B cell (primary cell): Measurements from ENCODE around the gene MLLT10. TPM values are rescaled to one million over a fixed set of nuclear protein-coding genes. Genes with fewer than 3 reads are reported as not detected.
"Not testable (repeated sequence)": the region's sequence is repeated elsewhere in the genome, so short reads cannot be mapped to it uniquely, and the experiment has no call there.

Experiments
- ATAC-seq: fragments of 200-7000 bp; cut with Tn5 transposase; one replicate; pipeline ENCODE4 v1.10.0; 2021; ENCODE audit warnings: low read depth, mild to moderate bottlenecking, moderate number of reproducible peaks, moderate library complexity
- CTCF ChIA-PET: fragments of 350-600 bp; sonication (Branson Sonifier 250); formaldehyde crosslinking; loops from one replicate; lab custom pipeline; 2021; ENCODE audit warnings: antibody characterized with exemption, inconsistent platforms; lab: Charles Lee
- POLR2A ChIA-PET: fragments of 350-600 bp; sonication (Branson Sonifier 250); formaldehyde crosslinking; loops from one replicate; lab custom pipeline; 2021; ENCODE audit warnings: antibody characterized with exemption; lab: Charles Lee
- DNase-seq: peaks from one replicate; pipeline ENCODE4 v3.0.0; 2013
- H2AFZ ChIP-seq: 2 replicates; pipeline ENCODE4 v1.6.1; 2012; ENCODE audit warnings: mild to moderate bottlenecking, low read depth, low read length; ENCODE audit not compliant: insufficient read depth, poor library complexity, severe bottlenecking
- H3K27ac ChIP-seq, 2 donors: 1 replicate in 1 of 2; 2 replicates in 1 of 2; pipeline ENCODE4 v1.5.1; 2012 to 2013; ENCODE audit warnings: low read length in 2 of 2, mild to moderate bottlenecking in 2 of 2, moderate library complexity in 1 of 2
- H3K27me3 ChIP-seq, 4 experiments: fragments of 200-600 bp in 1 of 4; sonication (generic) in 1 of 4; replicated peaks in 1 of 4; 1 replicate in 2 of 4; 2 replicates in 2 of 4; pipeline versions ENCODE4 v1.6.1 to v1.7.0; 2013 to 2016; ENCODE audit warnings: low read length in 3 of 4, mild to moderate bottlenecking in 2 of 4, mixed read lengths in 1 of 4, moderate library complexity in 1 of 4; ENCODE audit not compliant: insufficient read depth in 4 of 4, control insufficient read depth in 3 of 4; ENCODE audit errors: control extremely low read depth in 1 of 4
- H3K36me3 ChIP-seq, 2 experiments: replicated peaks in 1 of 2; 1 replicate in 1 of 2; 2 replicates in 1 of 2; pipeline versions ENCODE4 v1.6.1 to v1.7.1; 2013; ENCODE audit warnings: low read length in 1 of 2; ENCODE audit not compliant: insufficient read depth in 2 of 2, control insufficient read depth in 1 of 2; ENCODE audit errors: control extremely low read depth in 1 of 2, extremely low read depth in 1 of 2
- H3K4me1 ChIP-seq, 2 donors: fragments of 200-600 bp in 1 of 2; sonication (generic) in 1 of 2; 1 replicate in 1 of 2; 2 replicates in 1 of 2; pipeline versions ENCODE4 v1.5.1 to v1.6.1; 2013 to 2017; ENCODE audit warnings: low read length in 2 of 2; ENCODE audit not compliant: control insufficient read depth in 2 of 2, insufficient read depth in 2 of 2
- H3K4me2 ChIP-seq: replicated peaks from 2 replicates; pipeline ENCODE3; 2012; ENCODE audit warnings: mild to moderate bottlenecking, low read depth, low read length; ENCODE audit not compliant: poor library complexity, severe bottlenecking
- H3K4me3 ChIP-seq, 5 experiments: fragments of 200-600 bp in 1 of 5; sonication (generic) in 1 of 5; 1 replicate in 3 of 5; 2 replicates in 2 of 5; pipeline versions ENCODE4 v1.5.1 to v1.7.0; 2011 to 2016; ENCODE audit warnings: low read length in 4 of 5, mild to moderate bottlenecking in 4 of 5, low read depth in 2 of 5, control low read depth in 1 of 5, moderate library complexity in 1 of 5; ENCODE audit not compliant: insufficient read depth in 1 of 5; ENCODE audit errors: control extremely low read depth in 1 of 5, extremely low read depth in 1 of 5
- H3K79me2 ChIP-seq: fragments of 200-600 bp; sonication (generic); one replicate; pipeline ENCODE4 v1.6.0; 2016; ENCODE audit warnings: low read length; ENCODE audit not compliant: control insufficient read depth, insufficient read depth
- H3K9ac ChIP-seq: fragments of 200-600 bp; sonication (generic); 2 replicates; pipeline ENCODE4 v1.6.1; 2017; ENCODE audit warnings: mild to moderate bottlenecking, low read length, moderate library complexity
- H3K9me3 ChIP-seq, 3 donors: one replicate each; pipeline versions ENCODE4 v1.6.1 to v1.7.1; 2013; ENCODE audit warnings: low read length in 2 of 3; ENCODE audit not compliant: control insufficient read depth in 2 of 3, insufficient read depth in 1 of 3; ENCODE audit errors: control extremely low read depth in 1 of 3
- H4K20me1 ChIP-seq: 2 replicates; pipeline ENCODE4 v1.6.0; 2012; ENCODE audit warnings: mild to moderate bottlenecking, low read length; ENCODE audit not compliant: insufficient read depth, control insufficient read depth, poor library complexity, severe bottlenecking
- H3K27ac Mint-ChIP-seq: one replicate; pipeline ENCODE4 v1.8.0; 2021; ENCODE audit warnings: mixed read lengths
- H3K27me3 Mint-ChIP-seq: one replicate; pipeline ENCODE4 v1.8.0; 2021; ENCODE audit warnings: mixed read lengths
- H3K4me1 Mint-ChIP-seq: one replicate; pipeline ENCODE4 v1.8.0; 2021; ENCODE audit warnings: mixed read lengths
- H3K4me3 Mint-ChIP-seq: one replicate; pipeline ENCODE4 v1.8.0; 2021; ENCODE audit warnings: mixed read lengths
- H3K9me3 Mint-ChIP-seq: one replicate; pipeline ENCODE4 v1.8.0; 2022; ENCODE audit warnings: mixed read lengths; ENCODE audit not compliant: insufficient read depth
- CTCF ChIP-seq: fragments of 200-600 bp; IDR thresholded peaks from one replicate; pipeline ENCODE4 v1.8.0; 2022; ENCODE audit warnings: antibody characterized with exemption, mild to moderate bottlenecking
- EZH2 ChIP-seq: IDR thresholded peaks from 2 replicates; pipeline ENCODE4 v1.6.1; 2012; ENCODE audit warnings: borderline replicate concordance, low read depth, mild to moderate bottlenecking, moderate library complexity, low read length; ENCODE audit not compliant: insufficient read depth, poor library complexity, severe bottlenecking
- WGBS: methylation state at CpG from one replicate; pipeline ENCODE4 v1.1.5; 2013; ENCODE audit warnings: missing lambda C conversion rate; ENCODE audit not compliant: insufficient coverage; 5-methylcytosine and 5-hydroxymethylcytosine counted together
- intact Hi-C: fragments of 100-400 bp; cut with micrococcal nuclease; formaldehyde crosslinking; loops from one replicate; pipeline ENCODE4 v1.10.0; 2022
- polyA plus RNA-seq: library from polyadenylated mRNA; depleted of rRNA; stranded (reverse); fragments of >200 nt; gene quantifications from 2 replicates; pipeline ENCODE4 v1.2.3, GENCODE V29; 2012
- total RNA-seq, 2 donors: library from RNA; stranded (reverse); fragments of 120-200 nt in 1 of 2; gene quantifications; 1 replicate in 1 of 2; 2 replicates in 1 of 2; pipeline versions ENCODE4 v1.2.3 to v1.2.4, GENCODE V29; 2013 to 2022

The MLLT10 gene
- total and polyA plus RNA-seq, 2 donors (not counting 1 experiment from before 2014, with no cell fraction given): 21.7 to 70.5 TPM

- H3K27ac ChIP-seq, H3K27me3 Mint-ChIP-seq, H3K27ac Mint-ChIP-seq, DNase-seq, H3K4me3 Mint-ChIP-seq, H3K4me3 ChIP-seq, H4K20me1 ChIP-seq, H3K9ac ChIP-seq, POLR2A ChIA-PET, H3K9me3 Mint-ChIP-seq, H3K27me3 ChIP-seq, H3K9me3 ChIP-seq, H2AFZ ChIP-seq, H3K4me2 ChIP-seq, ATAC-seq: not testable (repeated sequence)
- peaks cover 16% of the 10 kb centered on the region for H3K79me2 ChIP-seq
- CTCF ChIA-PET: interaction anchor here (1.6 kb wide), 1 partner anchor 39 kb away, joined by 3 read pairs; no protein-coding TSS in a partner anchor
- WGBS: 100% methylated on average over 8 of the region's 9 CpGs
- intact Hi-C loops: loop anchor here (2.0 to 10.0 kb wide), 2 partner anchors 901 to 1179 kb away; partner anchors contain the start of gene PIP4K2A
- H3K4me1 Mint-ChIP-seq: peaks cover 17% of the 10 kb centered on the region
- peaks cover 4 to 28% of the 10 kb centered on the region in 2 experiments for H3K36me3 ChIP-seq
- peaks cover 12 to 16% of the 10 kb centered on the region in 2 donors for H3K4me1 ChIP-seq
These were observed 1.9 kb downstream of the MLLT10 start for GRCh38 chr10:21535976-21536375.

- ATAC-seq (no peak), DNase-seq (no peak)
- ChIA-PET CTCF (interaction anchor here (0.6 to 1.6 kb wide), 3 partner anchors 40 to 779 kb away, joined by 3 to 4 read pairs (median 3); partner anchors contain the start of gene COMMD3), POLR2A (no interaction called here)
- no peak overlapping the region for H2AFZ ChIP-seq
- no peak overlapping the region for H3K9ac ChIP-seq
- H3K36me3 ChIP-seq: peaks cover 7 to 36% of the 10 kb centered on the region in 2 experiments
- Mint-ChIP-seq H3K4me3 (no peak overlapping the region), H3K27me3 (no peaks in the 10 kb centered on the region), H3K9me3 (no peaks in the 10 kb centered on the region), H3K4me1 (peaks cover 17% of the 10 kb centered on the region), H3K27ac (no peak overlapping the region)
- intact Hi-C loops: loop anchor here (10.0 kb wide), 1 partner anchor 1178 kb away; the partner anchor contains the start of gene PIP4K2A
- peaks cover 12 to 16% of the 10 kb centered on the region in 2 donors for H3K4me1 ChIP-seq
- no peaks in the 10 kb centered on the region for H3K9me3 ChIP-seq
- peaks cover 19% of the 10 kb centered on the region for H3K79me2 ChIP-seq
- WGBS: 95% methylated on average over 3 of the region's 3 CpGs
- no peak overlapping the region for H3K4me2 ChIP-seq
- H3K27ac ChIP-seq: no peak overlapping the region
- no peak for TF ChIP-seq CTCF
- TF ChIP-seq EZH2: no peak
- H3K4me3 ChIP-seq: no peak overlapping the region
- H4K20me1 ChIP-seq: peaks cover 3% of the 10 kb centered on the region
- no peaks in the 10 kb centered on the region for H3K27me3 ChIP-seq
These were observed 2.8 kb downstream of the MLLT10 start for GRCh38 chr10:21536874-21537273.

- H3K9me3 Mint-ChIP-seq, H3K4me3 ChIP-seq, CTCF ChIA-PET, H3K27me3 Mint-ChIP-seq, H3K4me1 Mint-ChIP-seq, H3K27ac ChIP-seq, H3K27me3 ChIP-seq, H3K4me2 ChIP-seq, ATAC-seq, H3K27ac Mint-ChIP-seq, H4K20me1 ChIP-seq, DNase-seq, H3K9me3 ChIP-seq, POLR2A ChIA-PET, H3K9ac ChIP-seq, H2AFZ ChIP-seq, H3K4me3 Mint-ChIP-seq, H3K4me1 ChIP-seq, intact Hi-C loops: not testable (repeated sequence)
- Histone ChIP-seq H3K79me2 (peaks cover 25% of the 10 kb centered on the region), H3K36me3 (peaks cover 17 to 68% of the 10 kb centered on the region in 2 experiments)
- 95% methylated on average over 2 of the region's 4 CpGs for WGBS
These were observed 6.7 kb downstream of the MLLT10 start for GRCh38 chr10:21540701-21541100.
